Activated B cell treated with CpG ODN at 0.5 μM for 24 hours (primary cell): ENCODE results near the gene ROS1. TPM values are rescaled to one million over a fixed set of nuclear protein-coding genes. Genes with fewer than 3 reads are reported as not detected.
"Not testable (repeated sequence)": the region's sequence is repeated elsewhere in the genome, so short reads cannot be mapped to it uniquely, and the experiment has no call there.

Source experiments
- ATAC-seq: fragments of 200-7000 bp; cut with Tn5 transposase; one replicate; pipeline ENCODE4 v1.10.0; 2021; ENCODE audit warnings: low read depth, mild to moderate bottlenecking, moderate library complexity
- CTCF ChIA-PET: fragments of 350-600 bp; sonication (Branson Sonifier 250); formaldehyde crosslinking; loops from one replicate; lab custom pipeline; 2021; ENCODE audit warnings: antibody characterized with exemption; lab: Charles Lee
- POLR2A ChIA-PET: fragments of 350-600 bp; sonication (Branson Sonifier 250); formaldehyde crosslinking; loops from one replicate; lab custom pipeline; 2021; ENCODE audit warnings: antibody characterized with exemption; lab: Charles Lee
- DNase-seq: peaks from one replicate; pipeline ENCODE4 v3.0.0; 2022
- H3K27ac Mint-ChIP-seq: one replicate; pipeline ENCODE4 v1.8.0; 2020; ENCODE audit warnings: mixed read lengths
- H3K27me3 Mint-ChIP-seq: one replicate; pipeline ENCODE4 v1.8.0; 2021; ENCODE audit warnings: mixed read lengths
- H3K36me3 Mint-ChIP-seq: one replicate; pipeline ENCODE4 v1.8.0; 2021; ENCODE audit warnings: low read depth, mixed read lengths
- H3K4me1 Mint-ChIP-seq: one replicate; pipeline ENCODE4 v1.8.0; 2021; ENCODE audit warnings: mixed read lengths
- H3K4me3 Mint-ChIP-seq: one replicate; pipeline ENCODE4 v1.8.0; 2020; ENCODE audit warnings: mild to moderate bottlenecking, mixed read lengths
- H3K9me3 Mint-ChIP-seq: one replicate; pipeline ENCODE4 v1.8.0; 2020; ENCODE audit warnings: mixed read lengths
- intact Hi-C: fragments of 100-400 bp; cut with micrococcal nuclease; formaldehyde crosslinking; loops from one replicate; pipeline ENCODE4 v1.15.1; 2024
- total RNA-seq: library from RNA; stranded (reverse); gene quantifications from 2 replicates; pipeline ENCODE4 v1.2.3, GENCODE V29; 2022
- TF ChIP-seq, protein P1 (sequence below): fragments of 200-600 bp; IDR thresholded peaks from one replicate; pipeline ENCODE4 v1.8.0; 2022; ENCODE audit warnings: antibody characterized with exemption, mild to moderate bottlenecking

ROS1 gene
- total RNA-seq, 1 donor from 2014 or later: not detected

DNA sequence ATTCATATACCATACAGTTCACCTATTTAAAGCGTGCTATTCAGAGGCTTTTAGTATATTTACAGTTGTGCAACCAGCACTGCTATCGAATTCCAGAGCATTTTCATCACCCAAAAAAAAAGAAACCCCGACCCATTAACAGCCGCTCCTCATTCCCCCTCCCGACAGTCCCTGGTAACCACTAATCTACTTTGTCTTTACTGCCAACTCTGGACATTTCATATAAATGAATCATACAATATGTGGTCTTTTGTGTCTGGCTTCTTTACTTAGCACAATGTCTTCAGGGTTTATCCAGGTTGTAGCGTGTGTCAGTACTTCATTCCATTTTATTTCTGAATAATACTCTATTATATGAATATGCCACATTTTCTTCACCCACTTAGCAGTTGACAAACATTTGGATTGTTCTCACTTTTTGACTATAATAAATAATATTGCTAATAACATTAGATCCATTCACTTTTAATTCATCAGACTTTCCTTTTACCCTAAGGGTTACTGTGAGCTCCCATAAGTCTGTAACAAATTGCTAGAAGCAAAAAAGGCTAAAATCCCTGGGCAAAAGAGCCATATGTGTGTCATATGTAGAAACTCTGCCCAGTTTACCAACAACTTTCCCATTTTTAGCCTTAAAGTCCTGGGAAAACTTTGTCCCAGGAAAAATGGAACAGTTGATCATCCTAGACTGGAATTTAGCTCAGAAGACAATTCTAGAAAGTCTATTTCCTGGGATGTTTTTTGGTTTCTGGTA, 23.2 kb upstream of the ROS1 start:
- Mint-ChIP-seq H3K4me1 (no peaks in the 10 kb centered on the region), H3K36me3 (no peaks in the 10 kb centered on the region), H3K9me3 (no peaks in the 10 kb centered on the region), H3K4me3 (no peak overlapping the region), H3K27me3 (peaks cover 16% of the 10 kb centered on the region), H3K27ac (no peak overlapping the region)
- TF ChIP-seq, protein P1, sequence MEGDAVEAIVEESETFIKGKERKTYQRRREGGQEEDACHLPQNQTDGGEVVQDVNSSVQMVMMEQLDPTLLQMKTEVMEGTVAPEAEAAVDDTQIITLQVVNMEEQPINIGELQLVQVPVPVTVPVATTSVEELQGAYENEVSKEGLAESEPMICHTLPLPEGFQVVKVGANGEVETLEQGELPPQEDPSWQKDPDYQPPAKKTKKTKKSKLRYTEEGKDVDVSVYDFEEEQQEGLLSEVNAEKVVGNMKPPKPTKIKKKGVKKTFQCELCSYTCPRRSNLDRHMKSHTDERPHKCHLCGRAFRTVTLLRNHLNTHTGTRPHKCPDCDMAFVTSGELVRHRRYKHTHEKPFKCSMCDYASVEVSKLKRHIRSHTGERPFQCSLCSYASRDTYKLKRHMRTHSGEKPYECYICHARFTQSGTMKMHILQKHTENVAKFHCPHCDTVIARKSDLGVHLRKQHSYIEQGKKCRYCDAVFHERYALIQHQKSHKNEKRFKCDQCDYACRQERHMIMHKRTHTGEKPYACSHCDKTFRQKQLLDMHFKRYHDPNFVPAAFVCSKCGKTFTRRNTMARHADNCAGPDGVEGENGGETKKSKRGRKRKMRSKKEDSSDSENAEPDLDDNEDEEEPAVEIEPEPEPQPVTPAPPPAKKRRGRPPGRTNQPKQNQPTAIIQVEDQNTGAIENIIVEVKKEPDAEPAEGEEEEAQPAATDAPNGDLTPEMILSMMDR: no peak
- CTCF ChIA-PET: interaction anchor here (2.6 to 3.4 kb wide), 2 partner anchors 107 to 156 kb away, joined by 45 to 61 read pairs; partner anchors contain the start of gene GOPC
- ATAC-seq: no peak
- POLR2A ChIA-PET: no interaction called here
- DNase-seq: no peak
- intact Hi-C loops: no loop called here

DNA sequence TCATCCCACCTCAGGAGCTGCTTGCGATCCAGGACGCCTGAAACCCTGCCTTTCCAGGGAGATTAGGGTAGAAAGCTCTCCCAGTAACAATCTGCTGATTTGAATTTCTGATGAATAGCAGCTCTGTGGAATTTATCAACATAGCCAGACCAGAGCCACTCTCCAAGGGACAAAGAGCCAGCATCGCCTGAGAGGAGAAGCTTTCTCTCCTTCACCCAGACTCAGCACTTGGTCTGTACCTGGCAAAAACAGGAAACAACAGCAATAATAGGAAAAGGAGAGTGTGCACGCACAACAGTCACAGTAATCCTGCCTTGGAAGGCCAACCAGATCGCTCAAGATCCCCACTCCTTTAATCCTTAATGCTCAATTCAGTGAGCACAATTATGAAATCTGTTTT, 22.3 kb upstream of the ROS1 start:
- Mint-ChIP-seq H3K4me1 (no peaks in the 10 kb centered on the region), H3K36me3 (no peaks in the 10 kb centered on the region), H3K9me3 (no peaks in the 10 kb centered on the region), H3K4me3 (no peak overlapping the region), H3K27ac (no peak overlapping the region), H3K27me3 (peaks cover 10% of the 10 kb centered on the region)
- ATAC-seq (no peak), DNase-seq (no peak)
- TF ChIP-seq, protein P1: no peak
- POLR2A ChIA-PET: no interaction called here
- CTCF ChIA-PET: interaction anchor here (3.4 kb wide), 1 partner anchor 157 kb away, joined by 61 read pairs; the partner anchor contains the start of gene GOPC
- intact Hi-C loops: no loop called here

DNA sequence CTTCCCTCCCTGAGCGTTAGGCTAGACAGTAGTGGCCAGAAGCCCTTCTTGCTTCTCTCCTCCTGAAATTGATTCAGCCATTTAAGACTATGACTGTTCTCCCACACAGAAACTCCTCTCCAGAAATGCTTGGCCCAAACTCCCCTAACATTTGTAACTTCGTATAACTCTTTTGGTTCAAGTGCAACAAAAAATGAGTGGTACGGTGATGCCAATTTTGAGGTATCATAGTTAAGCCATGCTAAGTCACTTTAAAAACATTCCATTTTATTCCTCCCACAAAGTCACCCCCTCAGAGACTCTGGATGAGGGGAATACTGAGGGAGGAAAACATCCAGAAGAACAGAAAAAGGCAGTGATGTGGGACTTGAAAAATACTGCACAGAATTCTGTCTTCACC, 21.1 kb upstream of the ROS1 start:
- Mint-ChIP-seq H3K36me3 (no peaks in the 10 kb centered on the region), H3K4me3 (no peak overlapping the region), H3K27me3 (peaks cover 14% of the 10 kb centered on the region), H3K9me3 (no peaks in the 10 kb centered on the region), H3K27ac (no peak overlapping the region), H3K4me1 (no peaks in the 10 kb centered on the region)
- TF ChIP-seq, protein P1: no peak
- intact Hi-C loops: no loop called here
- CTCF ChIA-PET: no interaction called here
- POLR2A ChIA-PET: no interaction called here
- DNase-seq (no peak), ATAC-seq (no peak)

DNA sequence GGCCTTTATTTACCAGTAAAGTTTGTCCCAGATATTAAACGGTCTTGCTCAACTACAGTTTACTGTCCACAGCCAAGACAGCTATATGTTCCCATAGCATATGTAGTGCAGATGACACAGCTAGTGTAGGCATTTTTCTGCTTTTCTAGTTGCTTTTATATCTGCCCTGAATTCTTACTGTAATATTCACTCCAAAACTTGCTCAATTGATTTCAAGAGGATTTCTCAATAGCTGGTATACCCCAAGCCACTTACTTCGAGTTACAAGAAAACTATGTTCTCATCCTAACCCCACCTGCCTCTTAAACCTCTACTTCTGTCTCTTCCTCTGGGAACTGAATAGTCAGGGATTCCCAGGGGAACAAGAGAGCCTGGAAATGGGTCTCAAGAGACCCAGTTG, 18.9 kb upstream of the ROS1 start:
- Mint-ChIP-seq H3K4me3 (no peak overlapping the region), H3K27ac (no peak overlapping the region), H3K36me3 (no peaks in the 10 kb centered on the region), H3K4me1 (no peaks in the 10 kb centered on the region), H3K9me3 (no peaks in the 10 kb centered on the region), H3K27me3 (peaks cover 16% of the 10 kb centered on the region)
- DNase-seq (no peak), ATAC-seq (no peak)
- intact Hi-C loops: no loop called here
- CTCF ChIA-PET: no interaction called here
- TF ChIP-seq, protein P1: no peak
- POLR2A ChIA-PET: no interaction called here

GRCh38 chr6:117442313-117442712, 16.6 kb upstream of the ROS1 start:
- POLR2A ChIA-PET, DNase-seq, H3K4me3 Mint-ChIP-seq, intact Hi-C loops, CTCF ChIA-PET, H3K27ac Mint-ChIP-seq, ATAC-seq, H3K9me3 Mint-ChIP-seq, H3K4me1 Mint-ChIP-seq, H3K36me3 Mint-ChIP-seq: not testable (repeated sequence)
- H3K27me3 Mint-ChIP-seq: peaks cover 11% of the 10 kb centered on the region
